ENCODE measurements around the gene GIT1. TPM values are rescaled to one million over a fixed set of nuclear protein-coding genes. Genes with fewer than 3 reads are reported as not detected.

GIT1 gene
- polyA plus RNA-seq, 1 donor from 2014 or later = 20.5 TPM

DNA sequence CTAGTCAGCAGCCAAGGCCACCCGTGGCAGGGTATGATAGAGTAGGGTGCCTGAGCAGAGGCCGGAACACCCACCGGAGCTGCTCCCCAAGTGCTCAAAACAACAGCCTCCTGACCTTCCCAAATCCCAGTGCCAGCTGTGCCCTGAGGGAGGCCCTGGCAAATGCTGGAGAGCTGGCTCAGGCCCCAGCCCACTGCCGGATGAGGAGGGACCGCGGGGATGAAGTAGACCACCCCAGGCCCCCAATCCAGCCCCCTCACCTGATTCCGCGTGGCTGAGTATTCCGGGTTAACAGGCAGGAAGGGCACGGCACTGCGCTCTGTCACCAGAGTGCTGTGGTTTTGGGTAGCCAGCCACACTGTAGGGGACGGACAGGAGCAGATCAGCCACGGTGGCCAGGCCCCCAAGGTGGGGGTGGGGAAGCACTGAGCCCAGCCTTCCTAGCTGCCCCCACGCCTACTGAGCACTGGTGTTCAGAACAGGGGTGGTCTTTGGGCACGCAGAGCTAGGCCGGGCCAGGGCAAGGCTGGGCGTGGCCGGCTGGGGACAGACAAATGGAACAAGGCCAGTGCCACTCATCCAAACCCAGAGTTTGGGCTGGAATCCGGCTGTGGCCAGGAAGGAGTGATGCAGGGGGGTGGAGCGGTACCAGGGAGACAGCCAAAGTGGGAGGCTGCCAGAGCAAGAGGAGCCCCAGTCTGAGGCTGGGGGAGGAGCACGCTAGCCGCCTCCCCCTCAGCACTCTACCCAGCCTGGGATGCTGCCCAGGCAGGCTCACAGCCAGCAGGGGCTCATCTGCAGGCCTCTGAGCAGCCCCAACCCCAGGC is 11.8 kb downstream of the GIT1 start:
- H3K4me2 ChIP-seq (ENCODE audit: low read length) = no peak overlapping the region
- no peaks in the 10 kb centered on the region for H3F3A ChIP-seq (ENCODE audit: insufficient read depth, low read length, poor library complexity, severe bottlenecking)
- no peaks in the 10 kb centered on the region for H3K27me3 ChIP-seq (ENCODE audit: insufficient read depth, low read depth, low read length)
- no peak overlapping the region for H3K9ac ChIP-seq (ENCODE audit: low read length)
- no peak for TF ChIP-seq POLR2AphosphoS5 (IDR thresholded peaks at IDR 0.05)
- H3K4me3 ChIP-seq (ENCODE audit: low read length) = no peak overlapping the region
- H3K79me2 ChIP-seq (replicated peaks; ENCODE audit: insufficient read depth, low read length) = peaks cover 3% of the 10 kb centered on the region
- H3K9me3 ChIP-seq (ENCODE audit: low read length) = no peaks in the 10 kb centered on the region
- H3K36me3 ChIP-seq (ENCODE audit: insufficient read depth, low read length) = no peaks in the 10 kb centered on the region
- no peaks in the 10 kb centered on the region for H3K9me2 ChIP-seq (ENCODE audit: insufficient read depth, low read length)
- H3K27ac ChIP-seq (ENCODE audit: low read length) = no peak overlapping the region
- no peak overlapping the region for H2AFZ ChIP-seq (ENCODE audit: low read depth, low read length)
- no peaks in the 10 kb centered on the region for H4K20me1 ChIP-seq (ENCODE audit: insufficient read depth)

GRCh38 chr17:29577001-29577370 is 12.5 kb downstream of the GIT1 start:
- Histone ChIP-seq H2AFZ (ENCODE audit: low read depth, low read length) (no peak overlapping the region), H4K20me1 (ENCODE audit: insufficient read depth) (no peaks in the 10 kb centered on the region), H3K9ac (ENCODE audit: low read length) (no peak overlapping the region), H3K4me2 (ENCODE audit: low read length) (no peak overlapping the region), H3K27me3 (ENCODE audit: insufficient read depth, low read depth, low read length) (no peaks in the 10 kb centered on the region), H3K27ac (ENCODE audit: low read length) (no peak overlapping the region), H3K4me3 (ENCODE audit: low read length) (no peak overlapping the region), H3K36me3 (ENCODE audit: insufficient read depth, low read length) (no peaks in the 10 kb centered on the region), H3F3A (ENCODE audit: insufficient read depth, low read length, poor library complexity, severe bottlenecking) (no peaks in the 10 kb centered on the region), H3K9me2 (ENCODE audit: insufficient read depth, low read length) (no peaks in the 10 kb centered on the region), H3K79me2 (replicated peaks; ENCODE audit: insufficient read depth, low read length) (no peaks in the 10 kb centered on the region), H3K9me3 (ENCODE audit: low read length) (no peaks in the 10 kb centered on the region)
- TF ChIP-seq EZH2 (IDR thresholded peaks at IDR 0.05; ENCODE audit: borderline replicate concordance, insufficient read depth, low read length, poor library complexity, severe bottlenecking) = no peak
- TF ChIP-seq CTCF (IDR thresholded peaks at IDR 0.05; ENCODE audit: poor library complexity, severe bottlenecking) = no peak
- TF ChIP-seq SMC3 (conservative IDR thresholded peaks at IDR 0.05; ENCODE audit: poor library complexity) = no peak
- no peak for TF ChIP-seq RAD21 (conservative IDR thresholded peaks at IDR 0.05)
- TF ChIP-seq POLR2AphosphoS5 (IDR thresholded peaks at IDR 0.05) = no peak
- no peak for TF ChIP-seq MXI1 (conservative IDR thresholded peaks at IDR 0.05; ENCODE audit: poor library complexity, severe bottlenecking)
- TF ChIP-seq TAF1 (IDR thresholded peaks at IDR 0.05; ENCODE audit: low read depth) = no peak
- TF ChIP-seq EP300 (conservative IDR thresholded peaks at IDR 0.05; ENCODE audit: poor library complexity, severe bottlenecking) = no peak
- TF ChIP-seq, protein P1, sequence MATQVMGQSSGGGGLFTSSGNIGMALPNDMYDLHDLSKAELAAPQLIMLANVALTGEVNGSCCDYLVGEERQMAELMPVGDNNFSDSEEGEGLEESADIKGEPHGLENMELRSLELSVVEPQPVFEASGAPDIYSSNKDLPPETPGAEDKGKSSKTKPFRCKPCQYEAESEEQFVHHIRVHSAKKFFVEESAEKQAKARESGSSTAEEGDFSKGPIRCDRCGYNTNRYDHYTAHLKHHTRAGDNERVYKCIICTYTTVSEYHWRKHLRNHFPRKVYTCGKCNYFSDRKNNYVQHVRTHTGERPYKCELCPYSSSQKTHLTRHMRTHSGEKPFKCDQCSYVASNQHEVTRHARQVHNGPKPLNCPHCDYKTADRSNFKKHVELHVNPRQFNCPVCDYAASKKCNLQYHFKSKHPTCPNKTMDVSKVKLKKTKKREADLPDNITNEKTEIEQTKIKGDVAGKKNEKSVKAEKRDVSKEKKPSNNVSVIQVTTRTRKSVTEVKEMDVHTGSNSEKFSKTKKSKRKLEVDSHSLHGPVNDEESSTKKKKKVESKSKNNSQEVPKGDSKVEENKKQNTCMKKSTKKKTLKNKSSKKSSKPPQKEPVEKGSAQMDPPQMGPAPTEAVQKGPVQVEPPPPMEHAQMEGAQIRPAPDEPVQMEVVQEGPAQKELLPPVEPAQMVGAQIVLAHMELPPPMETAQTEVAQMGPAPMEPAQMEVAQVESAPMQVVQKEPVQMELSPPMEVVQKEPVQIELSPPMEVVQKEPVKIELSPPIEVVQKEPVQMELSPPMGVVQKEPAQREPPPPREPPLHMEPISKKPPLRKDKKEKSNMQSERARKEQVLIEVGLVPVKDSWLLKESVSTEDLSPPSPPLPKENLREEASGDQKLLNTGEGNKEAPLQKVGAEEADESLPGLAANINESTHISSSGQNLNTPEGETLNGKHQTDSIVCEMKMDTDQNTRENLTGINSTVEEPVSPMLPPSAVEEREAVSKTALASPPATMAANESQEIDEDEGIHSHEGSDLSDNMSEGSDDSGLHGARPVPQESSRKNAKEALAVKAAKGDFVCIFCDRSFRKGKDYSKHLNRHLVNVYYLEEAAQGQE (IDR thresholded peaks at IDR 0.05; ENCODE audit: borderline replicate concordance) = no peak

Measured in neural cell (in vitro differentiated cells).